Skeletal muscle satellite cell (primary cell): Measurements from ENCODE around the gene MBD6.

ENCODE experiments used
- H3K27me3 ChIP-seq: 2 replicates; pipeline ENCODE4 v1.7.0; 2013; ENCODE audit warnings: low read length; ENCODE audit not compliant: control insufficient read depth, insufficient read depth
- H3K36me3 ChIP-seq: 2 replicates; pipeline ENCODE4 v1.7.0; 2013; ENCODE audit warnings: mild to moderate bottlenecking, control low read depth, low read length; ENCODE audit not compliant: insufficient read depth
- H3K4me1 ChIP-seq: 2 replicates; pipeline ENCODE4 v1.7.0; 2013; ENCODE audit warnings: low read length; ENCODE audit not compliant: control insufficient read depth, insufficient read depth
- H3K4me2 ChIP-seq: 2 replicates; pipeline ENCODE4 v1.7.0; 2013; ENCODE audit warnings: mild to moderate bottlenecking, low read length
- H3K4me3 ChIP-seq: 2 replicates; pipeline ENCODE4 v1.7.0; 2013; ENCODE audit warnings: low read length
- H3K9ac ChIP-seq: 2 replicates; pipeline ENCODE4 v1.7.0; 2013; ENCODE audit warnings: mild to moderate bottlenecking, low read depth, low read length, moderate library complexity
- H3K9me3 ChIP-seq: replicated peaks from 2 replicates; pipeline ENCODE4 v1.7.0; 2013; ENCODE audit warnings: mild to moderate bottlenecking, control low read depth, low read length

MBD6 gene

DNA sequence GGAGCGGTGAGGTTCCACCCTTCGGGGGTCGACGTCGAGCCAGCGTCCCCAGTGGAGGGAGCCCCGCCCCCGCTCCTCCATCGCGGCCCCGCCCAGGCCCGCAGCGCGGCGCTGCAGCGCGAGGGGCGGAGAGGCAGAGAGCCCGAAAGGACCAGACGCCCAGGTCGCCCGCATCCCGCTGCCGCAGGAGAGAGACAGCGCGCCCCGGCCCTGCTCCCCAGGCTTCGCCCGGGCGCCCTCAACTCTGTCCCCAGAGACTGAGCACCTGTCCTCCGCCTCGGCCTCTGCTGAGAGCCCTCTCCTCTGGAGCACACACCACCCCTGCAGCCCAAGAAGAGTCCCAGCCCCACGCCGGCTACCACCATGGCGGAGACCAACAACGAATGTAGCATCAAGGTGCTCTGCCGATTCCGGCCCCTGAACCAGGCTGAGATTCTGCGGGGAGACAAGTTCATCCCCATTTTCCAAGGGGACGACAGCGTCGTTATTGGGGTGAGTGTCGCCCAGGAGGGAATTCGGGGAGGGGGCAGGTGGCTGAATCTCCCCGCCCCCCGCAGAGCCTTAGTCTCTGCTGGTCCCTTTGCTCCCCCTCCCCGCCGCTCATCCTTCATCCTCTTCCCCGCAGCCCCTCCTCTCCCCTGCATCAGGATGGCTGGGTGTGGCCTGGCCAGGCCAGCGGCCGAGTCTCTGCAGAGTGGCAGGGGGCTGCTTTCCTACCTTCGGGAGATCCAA is 27.5 kb downstream of the MBD6 start, which contains the start of gene KIF5A:
KIF5A (plus strand) TSS at position 136 of the 732 bp plus-strand sequence; CDS start at position 364, 228 bp downstream.
- Histone ChIP-seq H3K27me3 (peaks cover 50% of the 10 kb centered on the region), H3K4me3 (peak within 1 kb of the TSS; percentile 45), H3K9ac (no peak within 1 kb of the TSS)

DNA sequence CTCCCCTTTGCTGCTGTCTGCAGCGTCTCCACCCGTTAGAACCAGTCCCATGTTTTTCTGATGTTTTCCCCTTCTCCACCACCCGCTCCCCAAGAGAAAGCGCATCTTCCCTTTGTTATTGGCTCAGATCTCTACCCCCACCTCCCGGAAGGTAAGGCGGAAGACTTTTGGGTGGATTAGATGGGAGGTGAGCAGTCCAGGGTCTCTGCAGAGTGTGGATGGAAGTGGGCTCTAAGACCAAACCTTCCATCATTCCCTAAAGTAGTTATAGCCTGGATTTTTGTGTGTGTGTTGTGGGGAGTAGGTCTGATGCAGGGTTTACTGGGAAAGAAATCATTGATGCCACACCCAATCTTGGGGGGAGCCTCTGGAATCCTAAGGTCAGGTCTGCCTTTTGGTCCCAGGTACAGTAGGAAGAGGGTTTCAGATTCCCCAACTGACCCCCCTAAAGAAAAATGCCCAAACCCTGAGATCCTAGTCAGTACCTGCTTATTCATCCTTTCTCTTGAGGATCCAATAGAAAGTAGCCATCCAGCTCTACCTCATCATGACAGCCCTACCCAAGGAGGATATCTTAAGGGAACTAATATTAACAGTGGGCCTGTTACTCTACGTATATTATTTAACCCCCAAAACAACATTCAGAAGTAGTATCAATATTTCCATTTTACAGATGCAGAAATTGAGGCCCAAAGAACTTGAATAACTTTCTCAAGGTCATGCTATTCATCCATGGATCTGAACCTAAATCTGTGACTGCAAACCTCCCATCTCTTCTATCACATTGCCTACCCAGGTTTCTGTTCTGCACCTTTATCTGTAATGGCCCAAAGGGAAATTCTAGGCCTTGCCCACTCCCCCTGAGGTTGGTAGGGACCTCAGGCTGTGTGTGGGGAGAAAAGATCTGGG is 28.3 kb downstream of the MBD6 start:
- no peak overlapping the region for H3K4me2 ChIP-seq
- peaks cover under 1% of the 10 kb centered on the region for H3K36me3 ChIP-seq
- no peaks in the 10 kb centered on the region for H3K9me3 ChIP-seq
- peaks cover 50% of the 10 kb centered on the region for H3K27me3 ChIP-seq
- peaks cover 16% of the 10 kb centered on the region for H3K4me1 ChIP-seq
- no peak overlapping the region for H3K9ac ChIP-seq
- no peak overlapping the region for H3K4me3 ChIP-seq

More for the DNA sequence above, 27.5 kb downstream of the MBD6 start, which contains the start of gene KIF5A:
- Histone ChIP-seq H3K9me3 (no peaks in the 10 kb centered on the region), H3K4me2 (peak within 1 kb of the TSS; percentile 73), H3K36me3 (peaks cover 8% of the 10 kb centered on the region), H3K4me1 (peaks cover 23% of the 10 kb centered on the region)

DNA sequence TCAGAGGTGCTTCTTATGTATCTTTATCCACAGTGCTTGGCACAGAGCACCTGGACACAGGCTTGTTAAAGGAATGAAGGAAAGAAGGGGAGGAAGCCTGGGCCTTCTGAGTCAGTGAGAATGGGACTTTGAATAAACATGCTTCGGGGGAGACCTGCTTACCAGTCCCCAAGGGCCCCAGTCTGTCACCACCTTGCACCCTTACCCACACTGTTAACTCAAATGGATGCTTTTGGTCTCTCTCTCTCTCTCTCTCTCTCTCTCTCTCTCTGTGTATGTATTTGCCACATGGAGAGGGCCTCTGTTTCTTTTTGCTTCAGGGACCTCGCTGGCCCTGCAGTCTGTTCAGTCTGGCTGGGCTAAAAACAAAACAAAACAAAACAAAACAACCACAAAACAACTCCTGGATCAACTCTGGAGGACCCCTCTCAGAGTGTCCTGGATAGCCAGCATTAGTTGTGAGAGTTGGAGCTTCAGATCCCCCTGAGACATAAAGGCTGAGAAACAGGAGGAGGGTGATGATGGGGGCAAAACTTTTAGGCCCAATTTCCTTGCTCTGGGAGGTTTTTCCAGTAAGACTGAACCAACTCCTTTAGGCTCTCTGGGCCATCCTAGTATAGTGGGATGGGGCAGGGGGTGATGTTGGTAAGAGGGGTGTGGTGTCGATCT is 29.1 kb downstream of the MBD6 start:
- peaks cover 50% of the 10 kb centered on the region for H3K27me3 ChIP-seq
- H3K4me3 ChIP-seq: no peak overlapping the region
- H3K9ac ChIP-seq: no peak overlapping the region
- no peak overlapping the region for H3K4me2 ChIP-seq
- peaks cover 12% of the 10 kb centered on the region for H3K4me1 ChIP-seq
- no peaks in the 10 kb centered on the region for H3K36me3 ChIP-seq
- H3K9me3 ChIP-seq: no peaks in the 10 kb centered on the region

DNA sequence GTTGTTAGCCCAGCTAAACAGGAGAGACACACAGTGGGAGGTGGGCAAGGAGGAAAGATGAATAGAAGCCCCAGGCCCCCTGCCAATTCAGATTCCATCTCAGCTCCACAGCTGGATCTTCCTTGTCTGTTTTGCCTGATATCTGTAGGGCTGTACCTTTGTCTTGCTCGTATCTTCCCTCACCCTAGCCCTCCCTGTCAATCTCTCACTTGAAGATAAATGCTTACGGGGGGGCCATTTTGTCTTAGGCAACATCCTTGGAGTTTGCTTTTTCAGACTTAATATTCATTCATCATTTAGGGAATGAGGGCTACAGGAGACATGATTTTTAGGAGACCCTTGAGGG is 29.7 kb downstream of the MBD6 start:
- H3K4me3 ChIP-seq: no peak overlapping the region
- no peaks in the 10 kb centered on the region for H3K36me3 ChIP-seq
- no peak overlapping the region for H3K9ac ChIP-seq
- no peaks in the 10 kb centered on the region for H3K9me3 ChIP-seq
- no peak overlapping the region for H3K4me2 ChIP-seq
- H3K27me3 ChIP-seq: peaks cover 50% of the 10 kb centered on the region
- peaks cover 12% of the 10 kb centered on the region for H3K4me1 ChIP-seq

DNA sequence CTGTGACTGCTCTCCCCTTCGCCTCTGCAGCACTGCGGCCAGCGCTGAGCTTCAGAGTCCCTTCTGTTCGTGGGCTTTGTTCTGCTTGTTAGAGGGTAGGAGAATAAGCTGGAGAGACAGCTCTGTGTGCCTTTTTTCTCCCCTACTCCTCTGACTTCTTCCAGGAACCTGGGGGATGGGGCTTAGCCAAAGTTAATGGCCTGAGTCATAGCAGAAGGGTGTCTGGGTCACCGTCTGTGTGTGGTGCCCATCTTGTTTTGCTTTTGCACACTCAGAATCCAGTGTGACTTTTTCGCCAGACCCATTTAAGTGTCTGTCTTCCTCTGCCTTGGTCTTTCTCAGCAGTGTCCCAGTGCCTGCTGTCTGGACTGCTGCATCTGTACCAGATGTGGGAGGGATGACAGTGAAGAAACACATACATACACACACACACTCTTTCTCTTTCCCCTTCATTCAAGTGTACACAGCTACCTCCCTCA is 30.2 kb downstream of the MBD6 start:
- H3K9ac ChIP-seq: no peak overlapping the region
- H3K4me1 ChIP-seq: peaks cover 12% of the 10 kb centered on the region
- peaks cover 50% of the 10 kb centered on the region for H3K27me3 ChIP-seq
- no peak overlapping the region for H3K4me3 ChIP-seq
- no peaks in the 10 kb centered on the region for H3K36me3 ChIP-seq
- no peaks in the 10 kb centered on the region for H3K9me3 ChIP-seq
- no peak overlapping the region for H3K4me2 ChIP-seq

DNA sequence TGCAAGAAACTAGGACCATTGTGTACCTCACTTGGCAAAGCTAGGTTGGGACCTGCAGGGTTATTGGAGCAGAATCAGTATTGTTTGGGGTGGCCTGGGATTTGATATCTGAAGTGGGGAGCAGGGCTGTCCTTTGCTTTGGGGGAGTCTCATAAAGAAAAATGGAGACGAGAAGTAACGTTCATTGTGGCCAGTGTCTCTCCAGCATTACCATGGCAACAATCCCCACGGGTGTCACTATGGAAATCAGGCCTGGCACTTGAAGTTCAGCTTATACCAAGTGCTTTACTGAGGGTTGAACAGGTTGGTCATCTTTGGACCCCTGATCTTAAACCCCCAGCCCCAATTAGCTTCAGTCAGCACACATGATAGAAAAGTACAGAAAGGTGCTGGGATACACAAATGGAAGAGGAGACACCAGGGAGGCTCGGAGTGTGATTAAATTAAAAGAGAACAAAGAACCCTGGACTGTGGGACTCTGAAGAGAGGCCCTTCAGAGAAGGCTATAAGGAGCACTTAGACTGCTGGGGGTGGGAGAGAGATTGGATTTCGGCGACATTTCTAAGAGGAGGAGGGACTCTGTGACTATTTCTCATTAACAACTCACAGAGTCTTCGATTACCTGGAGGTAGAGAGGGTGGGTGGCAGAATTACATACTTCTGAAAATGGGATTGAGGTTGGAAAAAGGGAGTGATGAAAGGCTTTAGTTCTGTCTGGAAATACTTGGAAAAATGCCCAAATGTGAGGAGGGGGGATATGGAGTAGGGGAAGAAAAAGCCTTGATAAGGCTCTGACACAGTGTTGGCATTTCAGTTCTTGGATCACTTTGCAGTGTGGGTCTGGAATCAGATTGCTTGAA is 30.9 kb downstream of the MBD6 start:
- H3K27me3 ChIP-seq: peaks cover 46% of the 10 kb centered on the region
- no peak overlapping the region for H3K9ac ChIP-seq
- H3K4me2 ChIP-seq: no peak overlapping the region
- H3K36me3 ChIP-seq: no peaks in the 10 kb centered on the region
- no peak overlapping the region for H3K4me3 ChIP-seq
- H3K9me3 ChIP-seq: no peaks in the 10 kb centered on the region
- peaks cover 12% of the 10 kb centered on the region for H3K4me1 ChIP-seq

DNA sequence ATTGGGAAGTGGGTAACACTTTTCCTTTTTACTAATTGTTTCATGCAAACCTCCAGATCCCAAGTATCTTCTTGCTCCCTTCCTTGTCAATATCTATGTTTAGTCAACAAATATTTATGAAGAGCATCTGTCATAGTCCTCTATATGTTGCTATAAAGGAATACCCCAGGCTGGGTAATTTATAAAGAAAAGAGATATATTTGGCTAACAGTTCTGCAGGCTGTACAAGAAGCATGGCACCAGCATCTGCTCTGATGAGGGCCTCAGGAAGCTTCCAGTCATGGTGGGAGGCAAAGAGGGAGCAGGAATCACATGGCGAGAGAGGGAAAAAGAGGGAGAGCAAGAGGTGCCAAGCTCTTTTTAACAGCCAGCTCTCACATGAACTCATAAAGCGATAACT is 31.8 kb downstream of the MBD6 start:
- Histone ChIP-seq H3K36me3 (no peaks in the 10 kb centered on the region), H3K9me3 (no peaks in the 10 kb centered on the region), H3K27me3 (peaks cover 37% of the 10 kb centered on the region), H3K4me2 (no peak overlapping the region), H3K4me3 (no peak overlapping the region), H3K9ac (no peak overlapping the region), H3K4me1 (peaks cover 12% of the 10 kb centered on the region)

DNA sequence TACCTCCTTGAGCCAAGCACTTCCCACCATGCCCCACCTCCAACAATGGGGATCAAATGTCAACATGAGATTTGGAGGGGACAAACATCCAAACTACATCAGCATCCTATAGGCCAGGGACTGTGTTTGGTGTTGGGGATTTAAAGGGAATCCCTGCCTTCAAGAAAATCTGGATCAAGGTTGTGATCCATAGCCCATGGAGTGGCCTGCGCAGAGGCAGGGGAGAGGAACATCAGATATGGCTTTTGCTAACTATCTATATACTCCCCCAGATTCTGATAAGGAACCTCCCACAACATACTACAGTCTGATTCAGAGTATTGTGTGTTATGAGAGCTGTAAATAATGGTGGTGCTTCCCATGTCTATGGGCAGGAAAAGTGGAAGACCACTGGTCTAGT is 32.3 kb downstream of the MBD6 start:
- no peak overlapping the region for H3K9ac ChIP-seq
- H3K4me2 ChIP-seq: no peak overlapping the region
- peaks cover 10% of the 10 kb centered on the region for H3K4me1 ChIP-seq
- H3K27me3 ChIP-seq: peaks cover 35% of the 10 kb centered on the region
- H3K4me3 ChIP-seq: no peak overlapping the region
- no peaks in the 10 kb centered on the region for H3K36me3 ChIP-seq
- no peaks in the 10 kb centered on the region for H3K9me3 ChIP-seq

DNA sequence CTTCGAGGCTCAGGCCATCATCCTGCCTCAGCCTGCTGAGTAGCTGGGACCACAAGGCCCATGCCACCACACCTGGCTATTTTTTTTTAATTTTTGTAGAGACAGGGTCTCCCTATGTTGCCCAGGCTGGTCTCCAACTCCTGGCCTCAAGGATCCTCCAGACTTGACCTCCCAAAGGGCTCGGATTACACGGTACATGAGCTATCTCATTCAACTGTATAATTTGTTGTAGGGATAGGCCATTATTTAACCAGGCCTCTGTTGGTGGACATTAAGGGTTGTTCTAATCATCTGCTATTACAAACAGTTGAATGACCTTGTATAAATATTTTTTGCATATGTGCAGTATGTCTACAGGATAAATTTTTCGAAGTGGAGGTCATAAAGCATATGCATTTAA is 36.2 kb downstream of the MBD6 start:
- Histone ChIP-seq H3K4me1 (no peaks in the 10 kb centered on the region), H3K4me3 (no peak overlapping the region), H3K36me3 (no peaks in the 10 kb centered on the region), H3K27me3 (peaks cover 22% of the 10 kb centered on the region), H3K9me3 (no peaks in the 10 kb centered on the region), H3K9ac (no peak overlapping the region), H3K4me2 (no peak overlapping the region)

DNA sequence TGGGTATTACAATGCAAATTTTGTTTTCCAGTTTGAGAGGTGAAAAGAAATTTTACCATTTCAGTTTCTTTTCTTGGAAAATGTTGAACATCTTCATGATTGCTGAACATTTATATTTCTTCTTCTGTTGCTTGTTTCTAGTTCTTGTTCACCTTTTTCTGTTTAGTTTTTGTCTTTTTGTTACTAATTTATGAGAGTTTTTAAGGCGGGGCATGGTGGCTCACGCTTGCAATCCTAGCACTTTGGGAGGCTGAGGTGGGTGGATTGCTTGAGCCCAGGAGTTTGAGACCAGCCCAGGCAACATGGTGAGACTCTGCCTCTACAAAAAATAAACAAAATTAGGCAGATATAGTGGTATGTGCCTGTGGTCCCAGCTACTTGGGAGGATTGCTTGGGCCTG is 37.9 kb downstream of the MBD6 start:
- Histone ChIP-seq H3K9ac (no peak overlapping the region), H3K9me3 (no peaks in the 10 kb centered on the region), H3K4me2 (no peak overlapping the region), H3K4me1 (no peaks in the 10 kb centered on the region), H3K27me3 (peaks cover 25% of the 10 kb centered on the region), H3K36me3 (no peaks in the 10 kb centered on the region), H3K4me3 (no peak overlapping the region)
